Transverse colon (tissue), 4 donors: ENCODE results near the gene NDST3. TPM values are rescaled to one million over a fixed set of nuclear protein-coding genes. Genes with fewer than 3 reads are reported as not detected.
"Not testable (repeated sequence)": the region's sequence is repeated elsewhere in the genome, so short reads cannot be mapped to it uniquely, and the experiment has no call there.

Experiments
- DNase-seq: peaks from one replicate; pipeline ENCODE4 v3.0.0-alpha.2; 2019
- H3K27ac ChIP-seq, 4 donors: fragments of 200-600 bp; sonication (generic); 2 replicates each; pipeline ENCODE4 v1.5.1; 2016 to 2018; ENCODE audit warnings: inconsistent platforms in 4 of 4
- H3K27me3 ChIP-seq: fragments of 200-600 bp; sonication (generic); 2 replicates; pipeline ENCODE4 v1.5.1; 2017; ENCODE audit warnings: inconsistent platforms
- H3K36me3 ChIP-seq, 4 donors: fragments of 200-600 bp; sonication (generic); 2 replicates each; pipeline ENCODE4 v1.5.1; 2017 to 2019; ENCODE audit warnings: inconsistent platforms in 4 of 4
- H3K4me1 ChIP-seq, 4 donors: fragments of 200-600 bp; sonication (generic); 2 replicates each; pipeline ENCODE4 v1.5.1; 2017 to 2020; ENCODE audit warnings: inconsistent platforms in 4 of 4
- H3K4me3 ChIP-seq, 4 donors: fragments of 200-600 bp; sonication (generic); 1 replicate in 1 of 4; 2 replicates in 3 of 4; pipeline versions ENCODE4 v1.5.1 to v1.6.1; 2017 to 2019; ENCODE audit warnings: inconsistent platforms in 4 of 4
- H3K9me3 ChIP-seq, 2 donors: fragments of 200-600 bp; sonication (generic); 2 replicates each; pipeline ENCODE4 v1.5.1; 2017 to 2019; ENCODE audit warnings: inconsistent platforms in 2 of 2
- CTCF ChIP-seq, 5 experiments: fragments of 200-600 bp in 3 of 5; fragments of 450-650 bp in 2 of 5; sonication (generic) in 3 of 5; IDR thresholded peaks; 1 replicate in 2 of 5; 2 replicates in 3 of 5; pipeline ENCODE4 v1.5.1; 2016 to 2017; ENCODE audit warnings: antibody characterized with exemption in 5 of 5, inconsistent platforms in 3 of 5, mild to moderate bottlenecking in 2 of 5, moderate library complexity in 1 of 5
- EP300 ChIP-seq: sonication (generic); formaldehyde crosslinking; IDR thresholded peaks from one replicate; pipeline ENCODE4 v1.6.1; 2017; ENCODE audit warnings: antibody characterized with exemption, low read depth
- POLR2A ChIP-seq: fragments of 450-650 bp; IDR thresholded peaks from one replicate; pipeline ENCODE4 v1.6.1; 2016; ENCODE audit warnings: antibody characterized with exemption, mild to moderate bottlenecking, moderate library complexity
- POLR2AphosphoS5 ChIP-seq, 3 donors: sonication (generic); formaldehyde crosslinking; IDR thresholded peaks; one replicate each; pipeline ENCODE4 v1.6.1; 2016; ENCODE audit warnings: antibody characterized with exemption in 3 of 3
- WGBS, 2 donors: methylation state at CpG; one replicate each; pipeline ENCODE4 v1.1.5; 2018; ENCODE audit warnings: low coverage in 1 of 2; 5-methylcytosine and 5-hydroxymethylcytosine counted together
- in situ Hi-C, 4 donors: fragments of 200-750 bp; cut with MboI; loops; one replicate each; pipeline versions ENCODE4 v1.15.0 to v1.15.1; 2017; ENCODE audit warnings: low sequenced_read_pairs in 3 of 4, low pct_ligation_motif_present in 1 of 4, low pct_unique_long_range_greater_than_20kb in 1 of 4
- intact Hi-C: fragments of 100-400 bp; cut with DNase I; formaldehyde crosslinking; loops from one replicate; pipeline ENCODE4 v1.15.1; 2023; ENCODE audit warnings: low total_unique reads
- small RNA-seq, 4 donors: library from RNA; depleted of rRNA; stranded (forward); fragments of <200 nt; gene quantifications; one replicate each; pipeline ENCODE3, GENCODE V24; 2016
- total RNA-seq, 4 donors: library from RNA; depleted of rRNA; stranded (reverse); fragments of >200 nt; gene quantifications; one replicate each; pipeline ENCODE4 v1.1.0, GENCODE V29; 2016

Gene NDST3
- total RNA-seq, 4 donors from 2014 or later: 0.14 to 1.5 TPM; not detected in 2

GRCh38 chr4:118296729-118297128, 262.4 kb downstream of the NDST3 start:
- DNase-seq: no peak
- no peak overlapping the region for H3K4me3 ChIP-seq
- WGBS, 2 donors: 68% methylated on average over 1 of the region's 1 CpG; no CpG with 5 or more reads in 1 of the 2 donors
- TF ChIP-seq POLR2AphosphoS5 (IDR thresholded peaks at IDR 0.05): no peak
- TF ChIP-seq EP300: no peak
- TF ChIP-seq POLR2A: no peak
- no peak for TF ChIP-seq CTCF (IDR thresholded peaks at IDR 0.05)
- H3K9me3 ChIP-seq: no peaks in the 10 kb centered on the region
- H3K27me3 ChIP-seq: no peaks in the 10 kb centered on the region
- in situ Hi-C loops: no loop called here
- no peaks in the 10 kb centered on the region for H3K4me1 ChIP-seq
- H3K36me3 ChIP-seq: no peaks in the 10 kb centered on the region
- no peak overlapping the region for H3K27ac ChIP-seq
- intact Hi-C loops: no loop called here

- DNase-seq, H3K27me3 ChIP-seq, intact Hi-C loops, H3K36me3 ChIP-seq, in situ Hi-C loops, H3K9me3 ChIP-seq, H3K4me3 ChIP-seq, H3K4me1 ChIP-seq, H3K27ac ChIP-seq: not testable (repeated sequence)
- WGBS, 2 donors: 94 to 98% methylated on average over 6 of the region's 6 CpGs
Measured at GRCh38 chr4:118299619-118300018, 265.3 kb downstream of the NDST3 start.

GRCh38 chr4:118307643-118308042, 273.4 kb downstream of the NDST3 start:
- WGBS, 2 donors: 24 to 26% methylated on average over 2 of the region's 2 CpGs
- H3K27ac ChIP-seq: no peak overlapping the region
- intact Hi-C loops: no loop called here

More at GRCh38 chr4:118307643-118308042, 273.4 kb downstream of the NDST3 start:
- Histone ChIP-seq H3K9me3 (no peaks in the 10 kb centered on the region), H3K36me3 (no peaks in the 10 kb centered on the region), H3K4me1 (peaks cover 0 to 24% (median 5%) of the 10 kb centered on the region in 4 donors), H3K27me3 (no peaks in the 10 kb centered on the region), H3K4me3 (no peak overlapping the region)
- TF ChIP-seq POLR2AphosphoS5 (IDR thresholded peaks at IDR 0.05): no peak
- no peak for TF ChIP-seq POLR2A
- TF ChIP-seq CTCF (IDR thresholded peaks at IDR 0.05): no peak
- no peak for TF ChIP-seq EP300
- no peak for DNase-seq
- in situ Hi-C loops: no loop called here

Small RNAs within 50 kb of the gene (small RNA-seq; reads per million reads assigned to genes)
- 0 reads per million in 4 donors for gene SNORA24
